ENCODE data around the gene PPDPF. TPM values are rescaled to one million over a fixed set of nuclear protein-coding genes. Genes with fewer than 3 reads are reported as not detected.

Gene PPDPF
- total RNA-seq, 2 donors from 2014 or later, result 65.5 to 87.5 TPM

GRCh38 chr20:63539441-63540370 is 19.1 kb downstream of the PPDPF start:
- no peak overlapping the region for H3K27ac Mint-ChIP-seq
- H3K4me3 Mint-ChIP-seq, result no peak overlapping the region
- peaks cover 5% of the 10 kb centered on the region for H3K4me1 Mint-ChIP-seq

GRCh38 chr20:63540417-63541186 is 20.0 kb downstream of the PPDPF start:
- H3K27ac Mint-ChIP-seq, result no peak overlapping the region
- no peak for ATAC-seq (replicated peaks)

More at GRCh38 chr20:63539441-63540370, 19.1 kb downstream of the PPDPF start:
- Mint-ChIP-seq H3K27me3 (no peaks in the 10 kb centered on the region), H3K9me3 (no peaks in the 10 kb centered on the region), H3K36me3 (ENCODE audit: low read depth) (no peaks in the 10 kb centered on the region)
- no peak for ATAC-seq (replicated peaks)

GRCh38 chr20:63541371-63541770 is 20.8 kb downstream of the PPDPF start:
- no peak for ATAC-seq (replicated peaks)
- H3K27ac Mint-ChIP-seq, result no peak overlapping the region
- no peaks in the 10 kb centered on the region for H3K27me3 Mint-ChIP-seq
- H3K9me3 Mint-ChIP-seq, result no peaks in the 10 kb centered on the region
- peaks cover 5% of the 10 kb centered on the region for H3K4me1 Mint-ChIP-seq
- no peak overlapping the region for H3K4me3 Mint-ChIP-seq
- no peaks in the 10 kb centered on the region for H3K36me3 Mint-ChIP-seq (ENCODE audit: low read depth)

More at GRCh38 chr20:63540417-63541186, 20.0 kb downstream of the PPDPF start:
- Mint-ChIP-seq H3K36me3 (ENCODE audit: low read depth) (no peaks in the 10 kb centered on the region), H3K9me3 (no peaks in the 10 kb centered on the region), H3K4me3 (no peak overlapping the region), H3K4me1 (peaks cover 5% of the 10 kb centered on the region), H3K27me3 (no peaks in the 10 kb centered on the region)

GRCh38 chr20:63542031-63542559 is 21.5 kb downstream of the PPDPF start:
- ATAC-seq (replicated peaks), result no peak
- Mint-ChIP-seq H3K4me3 (no peak overlapping the region), H3K4me1 (peaks cover 5% of the 10 kb centered on the region), H3K36me3 (ENCODE audit: low read depth) (no peaks in the 10 kb centered on the region), H3K27me3 (no peaks in the 10 kb centered on the region), H3K27ac (no peak overlapping the region), H3K9me3 (no peaks in the 10 kb centered on the region)

GRCh38 chr20:63542696-63543095 is 22.1 kb downstream of the PPDPF start:
- no peaks in the 10 kb centered on the region for H3K36me3 Mint-ChIP-seq (ENCODE audit: low read depth)

GRCh38 chr20:63543131-63543530 is 22.6 kb downstream of the PPDPF start:
- no peak overlapping the region for H3K27ac Mint-ChIP-seq
- H3K4me3 Mint-ChIP-seq, result no peak overlapping the region
- ATAC-seq (replicated peaks), result no peak

More at GRCh38 chr20:63542696-63543095, 22.1 kb downstream of the PPDPF start:
- peaks cover 5% of the 10 kb centered on the region for H3K4me1 Mint-ChIP-seq
- no peaks in the 10 kb centered on the region for H3K9me3 Mint-ChIP-seq
- H3K27ac Mint-ChIP-seq, result no peak overlapping the region
- H3K27me3 Mint-ChIP-seq, result no peaks in the 10 kb centered on the region
- H3K4me3 Mint-ChIP-seq, result no peak overlapping the region
- ATAC-seq (replicated peaks), result no peak

GRCh38 chr20:63543733-63544132 is 23.2 kb downstream of the PPDPF start:
- ATAC-seq (replicated peaks), result no peak
- H3K36me3 Mint-ChIP-seq (ENCODE audit: low read depth), result no peaks in the 10 kb centered on the region
- no peak overlapping the region for H3K4me3 Mint-ChIP-seq
- no peaks in the 10 kb centered on the region for H3K27me3 Mint-ChIP-seq
- H3K9me3 Mint-ChIP-seq, result no peaks in the 10 kb centered on the region
- no peak overlapping the region for H3K27ac Mint-ChIP-seq
- H3K4me1 Mint-ChIP-seq, result peaks cover 5% of the 10 kb centered on the region

More at GRCh38 chr20:63543131-63543530, 22.6 kb downstream of the PPDPF start:
- Mint-ChIP-seq H3K36me3 (ENCODE audit: low read depth) (no peaks in the 10 kb centered on the region), H3K4me1 (peaks cover 5% of the 10 kb centered on the region), H3K9me3 (no peaks in the 10 kb centered on the region), H3K27me3 (no peaks in the 10 kb centered on the region)

GRCh38 chr20:63544241-63544957 is 23.8 kb downstream of the PPDPF start:
- no peak overlapping the region for H3K27ac Mint-ChIP-seq
- peaks cover 1% of the 10 kb centered on the region for H3K27me3 Mint-ChIP-seq
- no peaks in the 10 kb centered on the region for H3K9me3 Mint-ChIP-seq
- no peaks in the 10 kb centered on the region for H3K36me3 Mint-ChIP-seq (ENCODE audit: low read depth)
- H3K4me1 Mint-ChIP-seq, result peaks cover 5% of the 10 kb centered on the region
- no peak for ATAC-seq (replicated peaks)
- H3K4me3 Mint-ChIP-seq, result no peak overlapping the region

- H3K4me1 Mint-ChIP-seq, result peaks cover 5% of the 10 kb centered on the region
- H3K36me3 Mint-ChIP-seq (ENCODE audit: low read depth), result no peaks in the 10 kb centered on the region
- H3K27me3 Mint-ChIP-seq, result peaks cover 4% of the 10 kb centered on the region
- no peak overlapping the region for H3K4me3 Mint-ChIP-seq
- H3K9me3 Mint-ChIP-seq, result no peaks in the 10 kb centered on the region
- ATAC-seq (replicated peaks), result no peak
- H3K27ac Mint-ChIP-seq, result peak overlapping the region; percentile 8
These were observed 24.5 kb downstream of the PPDPF start for GRCh38 chr20:63544958-63545516.

GRCh38 chr20:63545814-63546213 is 25.2 kb downstream of the PPDPF start:
- Mint-ChIP-seq H3K27me3 (peaks cover 4% of the 10 kb centered on the region), H3K4me3 (no peak overlapping the region), H3K4me1 (peaks cover 5% of the 10 kb centered on the region), H3K9me3 (no peaks in the 10 kb centered on the region), H3K27ac (peak overlapping the region; percentile 8), H3K36me3 (ENCODE audit: low read depth) (no peaks in the 10 kb centered on the region)
- ATAC-seq (replicated peaks), result no peak

GRCh38 chr20:63546256-63546955 is 25.8 kb downstream of the PPDPF start:
- H3K27me3 Mint-ChIP-seq, result peaks cover 4% of the 10 kb centered on the region
- H3K27ac Mint-ChIP-seq, result no peak overlapping the region
- H3K4me3 Mint-ChIP-seq, result no peak overlapping the region
- ATAC-seq (replicated peaks), result no peak
- H3K36me3 Mint-ChIP-seq (ENCODE audit: low read depth), result no peaks in the 10 kb centered on the region
- H3K9me3 Mint-ChIP-seq, result no peaks in the 10 kb centered on the region
- H3K4me1 Mint-ChIP-seq, result peaks cover 5% of the 10 kb centered on the region

GRCh38 chr20:63546956-63547724 is 26.6 kb downstream of the PPDPF start:
- ATAC-seq (replicated peaks), result no peak
- Mint-ChIP-seq H3K4me1 (peaks cover 5% of the 10 kb centered on the region), H3K4me3 (no peak overlapping the region), H3K36me3 (ENCODE audit: low read depth) (no peaks in the 10 kb centered on the region), H3K9me3 (no peaks in the 10 kb centered on the region), H3K27ac (no peak overlapping the region), H3K27me3 (peaks cover 4% of the 10 kb centered on the region)
